SW 1271 (cell line): ENCODE measurements around the gene CCL26.

ENCODE experiments used
- DNase-seq, 2 experiments: peaks; one replicate each; lab custom pipeline; 2025; lab: John Stamatoyannopoulos, UW

The CCL26 gene

GRCh38 chr7:75772081-75773077, at the start of gene CCL26:
CCL26 (minus strand) TSS chr7:75772211; CDS start chr7:75772176, 35 bp downstream.
- DNase-seq, result peak in 1 of 2 experiments; percentile 6

- DNase-seq, result no peak
Measured at GRCh38 chr7:75820688-75821087, 48.7 kb upstream of the CCL26 start.

- no peak for DNase-seq
Measured at GRCh38 chr7:75819711-75820110, 47.7 kb upstream of the CCL26 start.

GRCh38 chr7:75818472-75818871, 46.5 kb upstream of the CCL26 start:
- DNase-seq, result no peak

- DNase-seq, result no peak
Measured at GRCh38 chr7:75817116-75817515, 45.1 kb upstream of the CCL26 start.

GRCh38 chr7:75815418-75816064, 43.5 kb upstream of the CCL26 start:
- no peak for DNase-seq

GRCh38 chr7:75814407-75814947, 42.5 kb upstream of the CCL26 start:
- DNase-seq, result peak in 1 of 2 experiments; percentile 42

- DNase-seq, result no peak
Measured at GRCh38 chr7:75813781-75814236, 41.8 kb upstream of the CCL26 start, which contains the start of gene CCL24. CCL24 (minus strand) TSS chr7:75813806; CDS start chr7:75813715, 91 bp downstream.

GRCh38 chr7:75813084-75813483, 41.1 kb upstream of the CCL26 start:
- DNase-seq, result no peak

- DNase-seq, result no peak
Measured at GRCh38 chr7:75811894-75812678, 40.1 kb upstream of the CCL26 start.

- DNase-seq, result no peak
Measured at GRCh38 chr7:75809396-75809795, 37.4 kb upstream of the CCL26 start.

GRCh38 chr7:75808106-75808505, 36.1 kb upstream of the CCL26 start:
- DNase-seq, result no peak

GRCh38 chr7:75807452-75807851, 35.4 kb upstream of the CCL26 start:
- no peak for DNase-seq

GRCh38 chr7:75806560-75807307, 34.7 kb upstream of the CCL26 start:
- no peak for DNase-seq

- DNase-seq, result no peak
Measured at GRCh38 chr7:75804705-75805104, 32.7 kb upstream of the CCL26 start.

GRCh38 chr7:75804004-75804403, 32.0 kb upstream of the CCL26 start:
- no peak for DNase-seq

GRCh38 chr7:75802552-75802821, 30.5 kb upstream of the CCL26 start:
- DNase-seq, result no peak

GRCh38 chr7:75798770-75799169, 26.8 kb upstream of the CCL26 start:
- DNase-seq, result no peak

GRCh38 chr7:75796420-75796819, 24.4 kb upstream of the CCL26 start:
- no peak for DNase-seq

GRCh38 chr7:75795831-75796285, 23.8 kb upstream of the CCL26 start:
- no peak for DNase-seq

GRCh38 chr7:75793676-75794075, 21.7 kb upstream of the CCL26 start:
- DNase-seq, result no peak
